DOHH2 (cell line): Measurements from ENCODE around the gene SLC7A9.

Experiments used
- EZH2phosphoT487 ChIP-seq: fragments of 200-600 bp; sonication (generic); IDR thresholded peaks from 2 replicates; pipeline ENCODE4 v1.6.1; 2017; ENCODE audit warnings: borderline replicate concordance, mild to moderate bottlenecking, antibody characterized with exemption, low read length, moderate library complexity, mixed read lengths
- TF ChIP-seq, protein P1 (sequence below): fragments of 200-600 bp; sonication (generic); IDR thresholded peaks from one replicate; pipeline ENCODE4 v1.5.1; 2014; ENCODE audit warnings: antibody characterized with exemption, mild to moderate bottlenecking, low read depth, low read length; ENCODE audit not compliant: poor library complexity, severe bottlenecking

DNA sequence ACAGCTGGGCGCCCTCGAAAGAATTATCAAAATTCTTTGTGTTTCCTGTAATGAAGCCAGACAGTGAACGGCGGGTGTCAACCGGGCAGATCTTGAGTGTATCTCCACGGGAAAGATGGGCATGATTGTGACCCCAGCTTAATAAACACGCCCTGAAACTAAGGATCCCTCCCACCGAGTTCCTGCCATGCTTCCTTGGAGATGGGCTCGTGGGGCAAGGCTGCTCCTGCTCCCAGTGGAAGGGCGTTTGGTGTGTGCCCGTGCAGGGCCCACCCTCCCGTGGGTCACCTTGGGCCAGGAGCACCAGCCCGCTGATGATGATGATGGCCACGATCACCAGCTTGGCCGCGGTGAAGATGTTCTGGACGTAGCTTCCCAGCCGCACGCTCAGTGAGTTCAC lies 7.4 kb downstream of the SLC7A9 start:
- TF ChIP-seq, protein P1, sequence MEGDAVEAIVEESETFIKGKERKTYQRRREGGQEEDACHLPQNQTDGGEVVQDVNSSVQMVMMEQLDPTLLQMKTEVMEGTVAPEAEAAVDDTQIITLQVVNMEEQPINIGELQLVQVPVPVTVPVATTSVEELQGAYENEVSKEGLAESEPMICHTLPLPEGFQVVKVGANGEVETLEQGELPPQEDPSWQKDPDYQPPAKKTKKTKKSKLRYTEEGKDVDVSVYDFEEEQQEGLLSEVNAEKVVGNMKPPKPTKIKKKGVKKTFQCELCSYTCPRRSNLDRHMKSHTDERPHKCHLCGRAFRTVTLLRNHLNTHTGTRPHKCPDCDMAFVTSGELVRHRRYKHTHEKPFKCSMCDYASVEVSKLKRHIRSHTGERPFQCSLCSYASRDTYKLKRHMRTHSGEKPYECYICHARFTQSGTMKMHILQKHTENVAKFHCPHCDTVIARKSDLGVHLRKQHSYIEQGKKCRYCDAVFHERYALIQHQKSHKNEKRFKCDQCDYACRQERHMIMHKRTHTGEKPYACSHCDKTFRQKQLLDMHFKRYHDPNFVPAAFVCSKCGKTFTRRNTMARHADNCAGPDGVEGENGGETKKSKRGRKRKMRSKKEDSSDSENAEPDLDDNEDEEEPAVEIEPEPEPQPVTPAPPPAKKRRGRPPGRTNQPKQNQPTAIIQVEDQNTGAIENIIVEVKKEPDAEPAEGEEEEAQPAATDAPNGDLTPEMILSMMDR, result no peak
- no peak for TF ChIP-seq EZH2phosphoT487
